ENCODE measurements around the gene ALPK1. TPM values are rescaled to one million over a fixed set of nuclear protein-coding genes. Genes with fewer than 3 reads are reported as not detected.

The ALPK1 gene
- total RNA-seq, 1 donor from 2014 or later = 4.0 TPM

- DNase-seq (no peak), ATAC-seq (ENCODE audit: poor library complexity) (no peak)
- intact Hi-C loops (cut with DNase I) = no loop called here
Measured at GRCh38 chr4:112358952-112359749, 62.0 kb downstream of the ALPK1 start.

- no peak for DNase-seq
- peak; percentile 36 for ATAC-seq (ENCODE audit: poor library complexity)
- intact Hi-C loops (cut with DNase I) = no loop called here
Measured at GRCh38 chr4:112361181-112361791, 64.1 kb downstream of the ALPK1 start.

- intact Hi-C loops (cut with DNase I) = no loop called here
- DNase-seq (no peak), ATAC-seq (ENCODE audit: poor library complexity) (no peak)
Measured at GRCh38 chr4:112370466-112370865, 73.3 kb downstream of the ALPK1 start.

GRCh38 chr4:112371361-112371760, 74.2 kb downstream of the ALPK1 start:
- intact Hi-C loops (cut with DNase I) = no loop called here
- ATAC-seq (ENCODE audit: poor library complexity) (no peak), DNase-seq (no peak)

- DNase-seq = no peak
- intact Hi-C loops (cut with DNase I) = no loop called here
- no peak for ATAC-seq (ENCODE audit: poor library complexity)
Measured at GRCh38 chr4:112374850-112375249, 77.7 kb downstream of the ALPK1 start.

GRCh38 chr4:112377171-112377570, 80.0 kb downstream of the ALPK1 start:
- DNase-seq (no peak), ATAC-seq (ENCODE audit: poor library complexity) (no peak)
- intact Hi-C loops (cut with DNase I) = no loop called here

- ATAC-seq (ENCODE audit: poor library complexity) (no peak), DNase-seq (no peak)
- intact Hi-C loops (cut with DNase I) = no loop called here
Measured at GRCh38 chr4:112377594-112378242, 80.5 kb downstream of the ALPK1 start.

- intact Hi-C loops (cut with DNase I) = no loop called here
- no peak for DNase-seq
- ATAC-seq (ENCODE audit: poor library complexity) = no peak
Measured at GRCh38 chr4:112378243-112378620, 81.1 kb downstream of the ALPK1 start.

GRCh38 chr4:112378858-112379257, 81.7 kb downstream of the ALPK1 start:
- DNase-seq (no peak), ATAC-seq (ENCODE audit: poor library complexity) (no peak)
- intact Hi-C loops (cut with DNase I) = no loop called here

GRCh38 chr4:112379306-112379705, 82.1 kb downstream of the ALPK1 start:
- no peak for ATAC-seq (ENCODE audit: poor library complexity)
- intact Hi-C loops (cut with DNase I) = no loop called here
- DNase-seq = no peak

GRCh38 chr4:112381996-112382692, 85.0 kb downstream of the ALPK1 start:
- ATAC-seq (ENCODE audit: poor library complexity) = no peak
- intact Hi-C loops (cut with DNase I) = no loop called here
- no peak for DNase-seq

- DNase-seq (no peak), ATAC-seq (ENCODE audit: poor library complexity) (no peak)
- intact Hi-C loops (cut with DNase I) = no loop called here
Measured at GRCh38 chr4:112386071-112386470, 88.9 kb downstream of the ALPK1 start.

- ATAC-seq (ENCODE audit: poor library complexity) = no peak
- intact Hi-C loops (cut with DNase I) = no loop called here
- DNase-seq = no peak
Measured at GRCh38 chr4:112402098-112402497, 104.9 kb downstream of the ALPK1 start.

GRCh38 chr4:112403101-112403945, 106.2 kb downstream of the ALPK1 start:
- DNase-seq (no peak), ATAC-seq (ENCODE audit: poor library complexity) (no peak)
- intact Hi-C loops (cut with DNase I) = no loop called here

- DNase-seq (no peak), ATAC-seq (ENCODE audit: poor library complexity) (no peak)
- intact Hi-C loops (cut with DNase I) = no loop called here
Measured at GRCh38 chr4:112410364-112410763, 113.2 kb downstream of the ALPK1 start.

- intact Hi-C loops (cut with DNase I) = no loop called here
- ATAC-seq (ENCODE audit: poor library complexity) (no peak), DNase-seq (no peak)
Measured at GRCh38 chr4:112410804-112411203, 113.6 kb downstream of the ALPK1 start.

- no peak for DNase-seq
- intact Hi-C loops (cut with DNase I) = no loop called here
- ATAC-seq (ENCODE audit: poor library complexity) = no peak
Measured at GRCh38 chr4:112411781-112412550, 114.8 kb downstream of the ALPK1 start.

- ATAC-seq (ENCODE audit: poor library complexity) (no peak), DNase-seq (no peak)
- intact Hi-C loops (cut with DNase I) = no loop called here
Measured at GRCh38 chr4:112416464-112416863, 119.3 kb downstream of the ALPK1 start.
